IPS-18c (cell line): ENCODE measurements around the gene CRYBA4.
A peak's percentile ranks its signal among the peaks of the same experiment; 100 is the strongest.
"Not testable (repeated sequence)": the region's sequence is repeated elsewhere in the genome, so short reads cannot be mapped to it uniquely, and the experiment has no call there.

Experiments used
- H3K4me3 ChIP-seq: 2 replicates; pipeline ENCODE4 v1.7.0; 2013; ENCODE audit warnings: low read depth, mild to moderate bottlenecking, low read length, moderate library complexity; ENCODE audit not compliant: insufficient read depth
- H3K9me3 ChIP-seq: one replicate; pipeline ENCODE4 v1.6.1; 2013; ENCODE audit warnings: mild to moderate bottlenecking, low read length, moderate library complexity; ENCODE audit not compliant: control insufficient read depth, insufficient read depth

The CRYBA4 gene

GRCh38 chr22:26589845-26590736 lies 31.7 kb upstream of the CRYBA4 start, which contains the start of gene TPST2:
TSS of gene TPST2 (minus strand) at chr22:26590132. CDS start at chr22:26541630, 48,502 bp downstream.
- Histone ChIP-seq H3K4me3 (peak within 1 kb of the TSS; percentile 89), H3K9me3 (peaks cover 2% of the 10 kb centered on the region)

- no peak overlapping the region for H3K4me3 ChIP-seq
- peaks cover 2% of the 10 kb centered on the region for H3K9me3 ChIP-seq
These were observed 29.3 kb upstream of the CRYBA4 start for GRCh38 chr22:26592421-26592891.

GRCh38 chr22:26593763-26594162 lies 28.0 kb upstream of the CRYBA4 start:
- Histone ChIP-seq H3K4me3 (no peak overlapping the region), H3K9me3 (peaks cover 2% of the 10 kb centered on the region)

- no peak overlapping the region for H3K4me3 ChIP-seq
- no peaks in the 10 kb centered on the region for H3K9me3 ChIP-seq
These were observed 24.7 kb upstream of the CRYBA4 start for GRCh38 chr22:26597026-26597425.

- Histone ChIP-seq H3K9me3 (no peaks in the 10 kb centered on the region), H3K4me3 (no peak overlapping the region)
These were observed 24.3 kb upstream of the CRYBA4 start for GRCh38 chr22:26597480-26597879.

GRCh38 chr22:26599505-26599904 lies 22.3 kb upstream of the CRYBA4 start:
- Histone ChIP-seq H3K4me3 (no peak overlapping the region), H3K9me3 (no peaks in the 10 kb centered on the region)

- no peaks in the 10 kb centered on the region for H3K9me3 ChIP-seq
- H3K4me3 ChIP-seq: no peak overlapping the region
These were observed 20.0 kb upstream of the CRYBA4 start for GRCh38 chr22:26601726-26602125.

GRCh38 chr22:26602127-26602526 lies 19.6 kb upstream of the CRYBA4 start:
- no peak overlapping the region for H3K4me3 ChIP-seq

GRCh38 chr22:26604368-26604767 lies 17.4 kb upstream of the CRYBA4 start:
- no peaks in the 10 kb centered on the region for H3K9me3 ChIP-seq
- H3K4me3 ChIP-seq: no peak overlapping the region

More at GRCh38 chr22:26602127-26602526, 19.6 kb upstream of the CRYBA4 start:
- no peaks in the 10 kb centered on the region for H3K9me3 ChIP-seq

GRCh38 chr22:26606611-26607010 lies 15.2 kb upstream of the CRYBA4 start:
- H3K4me3 ChIP-seq: no peak overlapping the region
- no peaks in the 10 kb centered on the region for H3K9me3 ChIP-seq

- Histone ChIP-seq H3K9me3 (no peaks in the 10 kb centered on the region), H3K4me3 (no peak overlapping the region)
These were observed 13.6 kb upstream of the CRYBA4 start for GRCh38 chr22:26608129-26608528.

- Histone ChIP-seq H3K4me3 (no peak overlapping the region), H3K9me3 (no peaks in the 10 kb centered on the region)
These were observed 12.5 kb upstream of the CRYBA4 start for GRCh38 chr22:26609287-26609686.

- H3K4me3 ChIP-seq: no peak overlapping the region
These were observed 11.4 kb upstream of the CRYBA4 start for GRCh38 chr22:26610072-26610958.

GRCh38 chr22:26610996-26611395 lies 10.8 kb upstream of the CRYBA4 start:
- H3K9me3 ChIP-seq: no peaks in the 10 kb centered on the region
- H3K4me3 ChIP-seq: no peak overlapping the region

More at GRCh38 chr22:26610072-26610958, 11.4 kb upstream of the CRYBA4 start:
- H3K9me3 ChIP-seq: no peaks in the 10 kb centered on the region

GRCh38 chr22:26612652-26613051 lies 9.1 kb upstream of the CRYBA4 start:
- Histone ChIP-seq H3K4me3 (0 out of 2 replicates have a peak overlapping the region, but pooled peaks have one; percentile 24), H3K9me3 (no peaks in the 10 kb centered on the region)

GRCh38 chr22:26613753-26614152 lies 8.0 kb upstream of the CRYBA4 start:
- not testable (repeated sequence) for H3K9me3 ChIP-seq, H3K4me3 ChIP-seq

GRCh38 chr22:26614322-26614721 lies 7.4 kb upstream of the CRYBA4 start:
- H3K4me3 ChIP-seq: no peak overlapping the region

More at GRCh38 chr22:26614322-26614721, 7.4 kb upstream of the CRYBA4 start:
- no peaks in the 10 kb centered on the region for H3K9me3 ChIP-seq
